HG03342 (cell line): ENCODE results near the gene FBLIM1.

ENCODE experiments used
- ATAC-seq: cut with Tn5 transposase; IDR thresholded peaks from one replicate; pipeline ENCODE4 v1.9.1; 2021; ENCODE audit warnings: mild to moderate bottlenecking, moderate library complexity; ENCODE audit not compliant: unreplicated experiment

FBLIM1 gene

GRCh38 chr1:15765495-15766194, 7.0 kb downstream of the FBLIM1 start:
- ATAC-seq = no peak

DNA sequence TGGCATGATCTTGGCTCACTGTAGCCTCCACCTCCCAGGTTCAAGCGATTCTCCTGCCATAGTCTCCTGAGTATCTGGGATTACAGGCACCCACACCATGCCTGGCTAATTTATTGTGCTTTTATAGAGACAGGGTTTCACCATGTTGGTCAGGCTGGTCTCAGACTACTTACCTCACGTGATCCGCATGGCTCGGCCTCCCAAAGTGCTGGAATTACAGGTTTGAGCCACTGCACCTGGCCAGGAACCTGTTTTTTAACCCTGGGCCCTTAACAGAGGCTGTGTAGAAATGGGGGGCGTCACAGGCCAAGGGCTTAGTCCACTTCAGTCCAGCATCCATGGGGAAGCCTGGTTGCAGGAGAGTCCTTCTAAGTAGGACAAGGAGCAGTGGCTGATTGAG, 9.3 kb downstream of the FBLIM1 start:
- no peak for ATAC-seq

GRCh38 chr1:15768388-15768787, 9.8 kb downstream of the FBLIM1 start:
- no peak for ATAC-seq

DNA sequence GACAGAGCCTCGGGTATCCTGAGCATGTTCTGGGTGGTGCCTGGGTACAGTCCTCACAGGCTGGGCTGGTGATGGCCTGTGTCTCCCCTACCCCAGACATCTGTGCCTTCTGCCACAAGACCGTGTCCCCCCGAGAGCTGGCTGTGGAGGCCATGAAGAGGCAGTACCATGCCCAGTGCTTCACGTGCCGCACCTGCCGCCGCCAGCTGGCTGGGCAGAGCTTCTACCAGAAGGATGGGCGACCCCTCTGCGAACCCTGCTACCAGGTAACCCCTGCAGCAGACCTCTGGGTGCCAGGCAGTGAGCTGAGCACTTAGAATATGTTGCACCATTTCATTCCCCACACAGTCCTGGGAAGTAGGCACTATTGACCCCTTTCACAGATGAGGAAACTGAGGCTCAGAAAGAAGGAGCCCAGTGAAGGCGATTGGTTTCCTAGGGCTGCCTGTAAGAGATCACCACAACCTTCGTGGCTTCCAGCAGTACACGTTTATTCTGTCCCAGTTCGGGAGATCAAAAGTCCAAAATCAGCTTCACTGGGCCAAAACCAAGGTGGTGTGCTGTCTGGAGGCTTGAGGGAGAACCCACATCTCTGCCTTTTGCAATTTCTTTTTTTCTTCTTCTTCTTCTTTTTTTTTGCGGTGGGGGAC, 11.8 kb downstream of the FBLIM1 start:
- no peak for ATAC-seq

DNA sequence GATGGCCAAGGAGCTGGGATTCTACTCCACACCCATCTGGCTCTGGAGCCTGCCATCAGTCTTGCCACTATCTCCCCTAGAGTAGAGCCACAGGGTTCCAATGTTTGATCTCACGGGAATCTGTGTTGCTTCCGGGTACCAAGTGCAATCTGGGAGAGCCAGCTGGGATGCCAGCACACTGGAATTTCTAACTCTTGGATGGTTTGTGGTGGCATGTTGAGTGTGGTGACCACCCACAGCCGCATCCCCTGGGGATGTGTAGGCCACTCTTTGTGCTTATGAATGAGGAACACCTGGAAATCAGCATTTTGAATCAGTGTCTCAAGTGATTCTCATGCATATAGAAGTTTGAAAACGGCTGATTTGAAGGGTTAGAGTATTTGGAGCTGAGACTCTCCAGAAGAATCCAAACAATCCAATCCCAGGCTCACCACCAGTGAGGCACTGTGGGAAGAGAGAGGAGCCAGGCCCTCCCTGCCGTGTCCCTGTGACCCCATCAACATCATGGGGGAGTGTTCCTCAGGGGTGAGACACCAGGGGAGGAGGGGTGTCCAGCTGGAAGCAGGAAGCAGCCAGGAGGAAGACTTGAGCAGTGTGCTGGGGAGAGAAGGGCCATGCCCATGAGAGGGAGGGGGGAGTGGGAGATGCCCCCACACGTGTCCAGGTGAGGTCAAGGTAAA, 13.4 kb downstream of the FBLIM1 start:
- no peak for ATAC-seq

- no peak for ATAC-seq
Measured at GRCh38 chr1:15775706-15776105, 17.1 kb downstream of the FBLIM1 start.

- ATAC-seq = no peak
Measured at GRCh38 chr1:15777909-15778707, 19.5 kb downstream of the FBLIM1 start.

GRCh38 chr1:15785683-15786082, 27.1 kb downstream of the FBLIM1 start:
- ATAC-seq = no peak

DNA sequence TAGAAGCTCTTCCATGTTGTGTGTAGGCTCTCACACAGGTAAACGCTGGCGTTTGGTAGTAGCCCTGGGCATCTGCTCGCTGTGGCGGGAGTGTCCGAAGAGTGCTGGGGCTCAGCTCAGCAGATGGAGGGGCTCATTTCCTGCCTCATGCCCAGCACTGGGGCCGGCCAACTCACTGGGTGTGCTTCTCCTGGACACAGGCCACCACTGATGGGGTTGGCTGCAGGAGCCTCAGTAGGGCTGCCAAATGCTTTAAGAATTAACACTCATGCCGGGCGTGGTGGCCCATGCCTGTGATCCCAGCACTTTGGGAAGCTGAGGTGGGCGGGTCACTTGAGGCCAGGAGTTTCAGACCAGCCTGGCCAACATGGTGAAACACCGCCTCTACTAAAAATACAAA, 28.0 kb downstream of the FBLIM1 start:
- no peak for ATAC-seq

- ATAC-seq = no peak
Measured at GRCh38 chr1:15788624-15789301, 30.2 kb downstream of the FBLIM1 start.

DNA sequence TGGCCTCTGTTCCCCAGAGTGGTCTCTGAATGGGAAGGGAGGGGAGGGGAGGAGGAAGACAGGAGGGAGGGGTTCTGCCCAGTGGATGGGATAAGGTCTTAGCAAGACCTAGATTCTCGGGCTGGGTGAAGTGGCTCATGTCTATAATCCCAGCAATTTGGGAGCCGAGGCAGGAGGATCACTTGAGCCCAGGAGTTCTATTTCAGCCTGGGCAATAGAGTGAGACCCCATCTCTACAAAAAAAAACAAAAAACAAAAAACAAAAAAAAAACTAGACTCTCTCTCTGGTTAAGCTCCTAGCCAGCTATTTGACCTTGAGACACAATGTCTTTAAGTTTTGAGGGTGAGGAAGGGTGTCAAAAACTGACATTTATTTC, 37.5 kb downstream of the FBLIM1 start:
- no peak for ATAC-seq

DNA sequence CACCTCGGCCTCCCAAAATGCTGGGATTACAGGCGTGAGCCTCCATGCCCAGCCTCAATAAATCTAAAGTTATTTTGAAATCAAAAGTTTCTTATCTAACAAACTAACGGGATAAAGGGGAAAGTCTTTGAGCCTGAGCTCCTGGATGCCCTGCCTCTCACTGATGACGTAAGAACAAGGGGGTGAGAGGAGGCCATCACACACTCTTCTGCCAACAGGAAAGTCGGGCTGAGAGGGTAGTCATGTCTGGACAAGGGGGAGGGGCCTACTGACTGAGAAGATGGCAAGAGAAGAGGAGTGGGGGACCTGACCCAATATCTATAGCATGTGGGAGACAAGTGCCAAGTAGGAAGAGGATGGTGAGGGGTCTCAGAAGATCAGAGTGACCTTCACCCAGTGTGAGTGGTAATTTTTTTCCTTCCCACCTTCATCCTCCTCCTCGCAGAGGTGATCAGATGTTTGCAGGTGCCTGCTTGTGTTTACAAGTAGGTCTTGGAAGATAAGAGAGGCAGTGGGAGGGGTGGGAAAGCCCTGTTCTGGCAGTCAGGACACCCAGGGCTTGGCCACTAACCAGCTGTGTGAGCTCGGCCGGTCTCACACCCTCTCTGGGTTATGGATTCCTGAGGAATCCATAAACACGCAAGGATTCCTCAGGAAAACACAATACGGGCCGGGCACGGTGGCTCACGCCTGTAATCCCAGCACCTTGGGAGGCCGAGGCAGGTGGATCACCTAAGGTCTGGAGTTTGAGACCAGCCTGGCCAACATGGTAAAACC, 39.2 kb downstream of the FBLIM1 start:
- no peak for ATAC-seq

GRCh38 chr1:15799004-15799867, 40.6 kb downstream of the FBLIM1 start:
- ATAC-seq = no peak

GRCh38 chr1:15799928-15800835, 41.6 kb downstream of the FBLIM1 start:
- no peak for ATAC-seq

DNA sequence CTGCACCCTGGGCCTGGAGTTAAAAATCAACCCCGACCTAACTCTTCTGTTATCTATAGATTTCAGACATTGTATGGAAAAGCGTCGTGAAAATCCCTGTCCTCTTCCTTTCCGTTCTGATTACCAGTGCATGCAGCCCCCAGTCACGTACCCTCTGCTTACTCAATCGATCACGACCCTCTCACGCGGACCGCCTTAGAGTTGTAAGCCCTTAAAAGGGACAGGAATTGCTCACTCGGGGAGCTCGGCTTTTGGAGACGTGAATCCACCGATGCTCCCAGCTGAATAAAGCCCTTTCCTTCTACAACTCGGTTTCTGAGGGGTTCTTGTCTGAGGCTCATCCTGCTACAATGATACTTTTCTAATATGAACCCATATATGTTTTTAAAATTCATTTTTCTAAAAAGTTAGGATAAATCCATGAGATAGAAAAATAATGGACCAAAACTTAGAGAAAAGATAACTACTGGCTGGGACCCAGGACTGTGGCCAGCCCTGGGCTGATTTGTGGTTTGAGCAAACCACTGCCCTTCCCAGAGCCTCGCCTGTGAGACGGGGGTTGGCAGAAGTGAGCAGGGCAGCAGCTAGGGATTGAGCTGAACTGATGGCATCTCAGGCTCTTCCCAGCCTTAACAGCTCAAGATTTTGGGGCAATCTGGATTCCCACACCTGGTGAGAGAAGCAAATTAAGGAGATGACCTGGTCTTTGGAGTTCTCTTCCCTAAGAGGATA, 43.8 kb downstream of the FBLIM1 start:
- no peak for ATAC-seq

GRCh38 chr1:15803380-15803779, 44.8 kb downstream of the FBLIM1 start:
- ATAC-seq = no peak

GRCh38 chr1:15804060-15804459, 45.5 kb downstream of the FBLIM1 start:
- ATAC-seq = no peak
